Iris pigment epithelial cell (primary cell): ENCODE measurements around the gene MT1A.
"Not testable (repeated sequence)": the region's sequence is repeated elsewhere in the genome, so short reads cannot be mapped to it uniquely, and the experiment has no call there.

ENCODE experiments used
- DNase-seq: peaks from one replicate; pipeline ENCODE4 v3.0.0-alpha.2; 2011; ENCODE audit warnings: low read depth

Gene MT1A

DNA sequence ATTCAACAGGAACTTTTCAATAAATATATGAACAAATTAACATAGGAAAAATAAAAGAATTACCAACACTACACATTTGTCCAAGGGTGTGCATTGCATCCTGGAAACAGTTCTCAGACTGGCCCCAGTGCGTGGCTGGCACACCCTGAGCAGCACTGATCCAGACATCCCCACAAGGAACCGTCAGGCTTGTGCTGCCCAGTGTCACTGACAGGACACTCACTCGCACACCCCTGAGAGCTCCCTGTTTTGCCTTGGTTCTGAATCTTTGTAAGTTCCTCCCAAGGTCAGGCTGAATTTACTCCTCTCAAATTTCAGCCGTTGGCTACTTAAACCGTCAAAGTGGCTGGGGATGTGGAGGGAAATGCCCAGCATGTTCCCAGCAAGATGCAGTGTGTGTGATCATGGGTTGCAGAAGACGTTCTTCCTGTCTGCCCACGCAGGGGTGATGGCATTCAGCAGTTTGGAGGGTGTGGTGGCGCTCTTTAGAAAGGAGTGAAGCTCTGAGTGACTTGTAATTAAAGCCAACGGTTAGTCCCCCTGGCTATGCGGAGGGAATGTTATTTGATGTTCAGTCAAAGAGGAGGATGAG is 28.4 kb upstream of the MT1A start:
- peak; percentile 98 for DNase-seq

DNA sequence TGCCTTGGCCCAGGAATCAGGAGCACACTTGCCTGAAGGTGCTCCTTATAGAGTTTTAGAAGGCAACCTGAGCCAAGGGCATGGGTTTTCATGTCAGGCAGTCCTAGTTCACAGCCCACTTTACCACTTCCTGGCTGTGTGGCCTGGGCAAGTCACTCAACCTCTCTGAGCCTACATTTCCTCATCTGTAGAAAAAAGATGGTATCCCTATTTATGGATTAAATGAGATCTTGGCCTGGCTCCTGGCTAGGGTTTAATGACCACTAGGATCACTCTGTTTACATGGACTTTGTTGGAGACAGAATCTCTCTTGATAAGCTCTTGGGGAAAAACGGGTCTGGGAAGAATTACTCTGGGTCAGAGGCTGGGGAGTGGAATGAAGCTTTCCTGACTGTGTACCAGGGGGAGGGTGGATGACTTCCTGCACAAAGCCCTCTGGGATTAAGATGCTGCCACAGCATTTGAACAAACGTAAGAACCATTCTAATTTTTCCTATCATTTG is 27.8 kb upstream of the MT1A start:
- peak; percentile 70 for DNase-seq

DNA sequence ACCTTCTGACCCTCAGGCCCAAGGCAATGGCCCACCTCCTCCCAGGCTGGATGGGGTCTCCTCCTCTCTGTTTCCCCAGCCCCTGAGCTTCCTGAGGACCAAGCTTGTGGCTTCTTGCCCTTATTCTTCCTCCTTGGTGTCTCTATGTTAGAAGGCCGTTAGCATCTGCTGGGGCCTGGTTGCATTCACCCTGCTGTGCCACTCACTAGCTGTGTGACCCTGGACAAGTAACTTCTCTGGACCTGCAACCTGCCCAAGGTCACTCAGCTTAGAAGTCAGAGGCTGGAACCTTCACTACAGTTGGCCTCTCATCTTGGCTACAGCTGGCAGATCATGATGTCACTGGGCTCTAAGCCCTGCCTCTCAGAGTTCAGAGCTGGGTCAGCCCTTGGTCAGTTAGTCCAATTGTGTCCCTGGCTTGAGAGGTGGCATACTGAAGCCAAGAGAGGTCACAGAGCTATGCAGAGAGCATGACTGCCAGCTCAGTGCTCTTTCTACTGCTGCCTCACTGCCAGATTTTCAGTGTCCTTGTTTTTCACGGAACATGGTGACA is 27.1 kb upstream of the MT1A start:
- peak; percentile 71 for DNase-seq

DNA sequence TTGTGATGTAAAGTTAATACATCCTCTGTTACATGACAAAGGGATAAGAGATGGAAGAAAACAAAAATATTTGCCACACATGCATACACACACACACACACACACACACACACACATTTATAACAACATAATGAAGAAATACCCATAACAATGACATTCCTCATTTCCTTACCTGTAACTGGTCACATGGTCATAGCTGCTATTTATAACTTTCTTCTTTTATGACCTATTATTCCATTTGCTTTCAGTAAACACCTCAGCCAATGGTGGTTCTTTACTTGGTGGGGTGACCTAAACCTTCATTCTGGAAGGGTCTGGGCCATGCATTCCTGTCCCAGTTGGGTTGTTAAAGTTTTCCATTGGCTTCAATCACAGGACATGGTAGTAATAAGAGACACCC is 24.8 kb upstream of the MT1A start:
- no peak for DNase-seq

DNA sequence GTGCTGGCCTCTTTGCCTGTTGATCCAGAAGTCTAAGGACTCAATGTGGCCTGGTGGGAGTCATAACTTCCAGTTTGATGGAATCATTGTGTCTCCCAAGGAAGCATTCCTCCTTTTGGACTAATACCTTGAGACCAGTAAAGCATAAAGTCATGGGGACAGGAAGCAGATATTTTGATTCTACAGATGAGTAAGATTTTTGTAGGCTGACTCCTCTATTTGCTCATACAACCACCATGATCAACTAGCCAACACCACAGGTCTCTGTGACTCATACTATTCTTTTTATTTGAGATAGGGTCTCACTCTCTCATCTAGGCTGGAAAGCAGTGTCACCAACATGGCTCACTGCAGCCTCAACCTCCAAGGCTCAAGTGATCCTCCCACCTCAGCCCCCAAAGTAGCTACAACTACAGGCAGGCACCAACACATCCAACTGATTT is 23.9 kb upstream of the MT1A start:
- DNase-seq = peak; percentile 81

DNA sequence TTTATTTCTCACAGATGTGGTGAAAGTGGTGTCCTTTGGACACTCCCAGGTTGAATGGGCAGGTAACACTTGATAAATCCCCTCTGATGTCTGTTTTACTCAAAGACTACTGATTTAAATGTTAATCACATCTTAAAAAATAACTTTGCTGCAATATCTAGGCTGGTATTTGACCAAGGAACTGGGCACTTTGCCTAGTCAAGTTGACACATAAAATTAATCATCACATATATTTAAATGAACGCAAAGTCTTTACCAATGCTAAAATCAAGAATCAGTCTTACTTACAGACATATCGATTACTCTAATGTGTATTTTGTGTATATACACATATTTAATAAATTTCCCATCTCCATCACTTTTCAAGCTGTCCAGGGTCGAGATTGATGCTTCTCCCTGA is 23.1 kb upstream of the MT1A start:
- peak; percentile 54 for DNase-seq

DNA sequence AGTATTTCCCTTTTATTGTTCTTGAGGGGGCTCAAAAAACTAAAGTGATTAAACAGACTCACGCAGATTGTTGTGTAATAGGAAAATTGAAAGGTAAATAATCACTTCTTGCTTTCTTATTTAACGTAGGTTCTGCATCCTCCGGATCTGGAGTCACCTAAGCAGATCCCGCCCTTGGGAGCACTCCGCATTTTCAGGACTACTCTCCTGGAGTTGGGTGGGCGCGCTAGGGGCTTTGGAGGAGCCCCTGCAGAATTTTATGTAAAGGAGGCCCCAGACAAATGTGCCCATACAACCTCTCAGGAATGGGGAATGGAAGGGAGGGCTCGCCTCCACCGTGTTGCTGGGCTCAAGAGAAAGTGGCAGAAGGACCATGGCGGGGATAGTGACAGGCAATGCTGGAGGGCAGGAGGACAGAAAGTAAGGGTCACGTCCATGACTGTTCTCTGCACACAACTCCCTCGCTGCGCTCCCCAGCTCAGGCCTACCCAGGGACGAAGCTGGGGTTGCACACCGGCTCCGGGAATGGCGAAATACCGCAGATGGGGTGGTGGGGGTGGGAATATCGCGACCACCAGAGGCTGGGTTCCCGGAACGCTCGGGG is 21.8 kb upstream of the MT1A start:
- no peak for DNase-seq

DNA sequence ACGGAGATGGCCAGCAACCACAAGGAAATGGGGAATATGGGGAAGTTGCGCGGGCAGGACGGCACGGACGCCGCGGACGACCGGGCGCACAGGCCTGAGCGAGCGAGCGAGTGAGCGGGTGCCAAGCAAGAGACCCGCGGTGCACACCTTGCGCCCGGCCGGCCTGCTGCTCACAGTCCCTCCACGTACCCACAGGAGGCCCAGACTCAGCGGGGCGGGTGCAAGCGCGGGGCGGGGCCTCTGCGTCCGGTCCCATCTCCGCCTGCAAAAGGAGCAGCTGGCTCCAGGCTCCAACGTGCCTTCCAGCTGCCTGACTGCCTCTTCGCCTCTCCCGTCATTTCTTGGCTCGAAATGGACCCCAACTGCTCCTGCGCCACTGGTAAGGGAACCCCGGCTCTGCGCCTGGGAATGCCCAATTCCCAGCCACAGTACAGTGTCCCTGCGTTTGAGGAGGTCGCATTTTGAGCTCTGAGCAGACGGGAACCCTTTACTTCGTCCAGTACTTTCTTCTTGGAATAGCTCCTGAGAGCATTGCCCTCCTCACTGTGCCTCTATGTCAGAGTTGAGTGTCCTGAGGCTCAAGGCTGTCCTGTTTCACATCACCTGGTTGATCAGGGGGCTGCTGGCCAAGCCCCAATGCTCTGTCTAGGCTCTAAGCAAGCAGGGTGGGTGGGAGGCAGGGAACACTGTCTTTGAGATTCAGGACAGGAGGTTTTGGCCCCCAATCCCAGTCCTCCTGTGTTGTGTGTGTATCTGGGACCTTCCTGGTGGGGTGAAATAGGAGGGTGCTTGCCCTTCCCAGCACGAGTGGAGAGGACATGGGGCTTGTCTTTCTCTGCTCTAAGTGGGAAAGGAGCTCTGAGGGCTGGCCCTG is 21.0 kb upstream of the MT1A start:
- DNase-seq = peak; percentile 82

DNA sequence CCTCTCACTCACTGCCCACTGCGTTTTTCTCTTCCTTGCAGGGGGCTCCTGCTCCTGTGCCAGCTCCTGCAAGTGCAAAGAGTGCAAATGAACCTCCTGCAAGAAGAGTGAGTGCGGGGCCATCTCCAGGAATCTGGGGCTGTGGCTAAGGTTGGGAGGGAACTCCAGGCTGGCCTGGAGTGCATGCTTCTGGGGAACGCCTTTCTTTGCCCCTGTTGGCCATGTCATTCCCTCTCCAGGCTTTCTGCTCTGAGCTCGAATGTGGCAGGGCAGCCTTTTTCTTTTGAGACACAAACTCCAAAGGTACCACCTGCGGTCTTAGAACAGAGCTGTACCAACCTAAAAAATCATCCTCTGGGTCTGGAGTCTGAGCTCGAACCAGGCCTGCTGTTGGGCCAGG is 20.3 kb upstream of the MT1A start:
- no peak for DNase-seq

DNA sequence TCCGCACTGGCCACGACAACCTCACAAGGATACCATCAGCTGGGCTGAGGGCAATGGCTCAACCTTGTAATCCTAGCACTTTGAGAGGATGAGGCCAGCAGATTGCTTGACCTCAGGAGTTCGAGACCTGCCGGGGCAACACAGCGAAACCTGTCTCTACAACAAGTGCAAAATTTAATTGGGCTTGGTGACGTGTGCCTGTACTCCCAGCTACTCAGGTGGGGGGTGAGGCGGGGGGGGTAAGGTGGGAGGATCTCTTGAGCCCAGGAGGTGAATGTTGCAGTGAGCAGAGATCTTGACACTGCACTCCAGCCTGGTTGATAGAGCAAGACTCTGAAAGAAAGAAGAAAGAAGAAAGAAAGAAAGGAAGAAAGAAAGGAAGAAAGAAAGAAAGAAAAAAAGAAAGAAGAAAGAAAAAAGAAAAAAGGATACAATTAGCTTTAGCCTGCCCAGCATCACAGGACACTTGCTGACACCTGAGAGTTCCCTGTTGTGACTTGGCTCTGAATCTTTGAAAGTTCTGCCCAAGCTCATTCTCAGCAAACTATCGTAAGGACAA is 18.0 kb upstream of the MT1A start:
- no peak for DNase-seq

DNA sequence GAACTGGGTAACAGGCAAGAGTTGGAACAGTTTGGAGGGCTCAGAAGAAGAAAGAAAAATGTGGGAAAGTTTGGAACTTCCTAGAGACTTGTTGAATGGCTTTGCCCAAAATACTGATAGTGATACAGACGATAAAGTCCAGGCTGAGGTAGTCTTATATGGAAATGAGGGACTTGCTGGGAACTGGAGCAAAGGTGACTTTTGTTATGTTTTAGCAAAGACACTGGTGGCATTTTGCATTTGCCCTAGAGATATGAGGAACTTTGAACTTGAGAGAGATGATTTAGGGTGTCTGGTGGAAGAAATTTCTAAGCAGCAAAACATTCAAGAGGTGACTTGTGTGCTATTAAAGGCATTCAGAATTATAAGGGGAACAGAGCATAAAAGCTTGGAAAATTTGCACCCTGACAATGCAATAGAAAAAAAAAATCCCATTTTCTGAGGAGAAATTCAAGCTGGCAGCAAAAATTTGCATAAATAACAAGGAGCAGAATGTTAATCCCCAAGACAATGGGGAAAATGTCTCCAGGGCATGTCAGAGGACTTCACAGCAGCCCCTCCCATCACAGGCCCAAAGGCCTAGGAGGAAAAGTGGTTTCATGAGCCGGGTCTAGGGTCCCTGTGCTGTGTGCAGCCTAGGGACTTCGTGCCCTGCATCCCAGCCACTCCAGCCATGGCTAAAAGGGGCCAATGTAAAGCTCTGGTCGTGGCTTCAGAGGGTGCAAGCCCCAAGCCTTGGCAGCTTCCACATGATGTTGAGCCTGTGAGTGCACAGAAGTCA is 16.6 kb upstream of the MT1A start:
- not testable (repeated sequence) for DNase-seq

DNA sequence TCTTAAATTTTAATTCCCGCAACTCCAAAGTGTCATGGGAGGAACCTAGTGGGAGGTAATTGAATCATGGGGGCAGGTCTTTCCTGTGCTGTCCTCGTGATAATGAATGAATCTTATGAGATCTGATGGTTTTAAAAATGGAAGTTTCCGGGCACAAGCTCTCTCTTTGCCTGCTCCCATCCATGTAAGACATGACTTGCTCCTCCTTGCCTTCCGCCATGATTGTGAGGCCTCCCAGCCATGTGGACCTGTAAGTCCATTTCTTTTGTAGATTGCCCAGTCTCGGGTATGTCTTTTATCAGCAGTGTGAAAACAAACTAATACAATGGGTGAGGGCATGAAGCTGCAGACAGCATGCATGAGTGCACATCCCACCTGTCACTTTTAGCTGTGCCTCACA is 15.3 kb upstream of the MT1A start:
- DNase-seq = not testable (repeated sequence)

DNA sequence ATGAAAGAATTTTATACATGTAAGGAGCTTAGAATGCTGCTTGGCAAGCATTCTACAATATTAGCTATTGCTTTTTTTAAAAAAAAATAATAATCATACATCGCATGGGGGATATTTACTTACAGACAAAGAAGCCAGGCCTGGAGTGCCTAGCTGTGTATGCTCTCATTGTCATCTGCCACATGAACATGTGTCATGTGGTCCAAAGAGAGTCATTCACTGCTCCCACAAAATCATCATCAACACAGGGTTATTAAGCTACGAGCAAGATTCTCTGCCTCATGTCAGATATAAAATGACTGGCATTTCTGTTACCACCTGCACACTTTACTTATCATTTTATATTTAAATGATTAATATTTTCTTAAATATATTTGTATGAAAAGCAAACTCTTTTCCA is 14.8 kb upstream of the MT1A start:
- no peak for DNase-seq

DNA sequence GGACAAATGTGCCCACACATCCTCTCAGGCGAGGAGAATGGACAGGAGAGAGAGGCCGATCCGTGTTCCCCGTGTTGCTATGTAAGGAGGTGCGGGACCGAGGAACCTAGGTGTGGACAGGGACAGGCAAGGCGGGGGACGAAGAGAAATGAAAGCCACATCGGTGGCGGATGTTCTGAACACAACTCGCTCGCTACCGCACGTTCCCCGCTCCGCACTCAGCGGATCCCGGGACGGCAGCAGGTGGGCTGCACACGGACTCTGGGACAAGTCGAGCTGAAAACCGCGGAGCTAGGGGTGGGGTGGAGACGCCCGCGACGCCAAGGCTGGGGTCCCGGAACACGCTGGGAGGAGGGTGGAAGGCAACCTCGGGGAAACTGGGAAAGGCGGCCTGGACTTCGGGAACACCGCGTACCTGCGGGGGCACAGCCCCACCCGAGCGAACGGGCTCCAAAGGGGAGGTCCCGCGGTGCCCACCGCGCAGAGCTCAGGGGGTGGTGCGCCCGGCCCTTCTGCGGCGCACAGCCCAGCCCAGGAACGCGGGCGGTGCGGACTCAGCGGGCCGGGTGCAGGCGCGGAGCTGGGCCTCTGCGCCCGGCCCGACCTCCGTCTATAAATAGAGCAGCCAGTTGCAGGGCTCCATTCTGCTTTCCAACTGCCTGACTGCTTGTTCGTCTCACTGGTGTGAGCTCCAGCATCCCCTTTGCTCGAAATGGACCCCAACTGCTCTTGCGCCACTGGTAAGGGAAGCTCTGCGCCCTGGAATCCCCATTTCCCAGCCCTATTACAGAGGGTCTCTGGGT is 13.1 kb upstream of the MT1A start, which contains the start of gene MT1E:
MT1E (plus strand) TSS at position 642 of the 803 bp plus-strand sequence; CDS start at position 713, 71 bp downstream.
- peak; percentile 85 for DNase-seq

DNA sequence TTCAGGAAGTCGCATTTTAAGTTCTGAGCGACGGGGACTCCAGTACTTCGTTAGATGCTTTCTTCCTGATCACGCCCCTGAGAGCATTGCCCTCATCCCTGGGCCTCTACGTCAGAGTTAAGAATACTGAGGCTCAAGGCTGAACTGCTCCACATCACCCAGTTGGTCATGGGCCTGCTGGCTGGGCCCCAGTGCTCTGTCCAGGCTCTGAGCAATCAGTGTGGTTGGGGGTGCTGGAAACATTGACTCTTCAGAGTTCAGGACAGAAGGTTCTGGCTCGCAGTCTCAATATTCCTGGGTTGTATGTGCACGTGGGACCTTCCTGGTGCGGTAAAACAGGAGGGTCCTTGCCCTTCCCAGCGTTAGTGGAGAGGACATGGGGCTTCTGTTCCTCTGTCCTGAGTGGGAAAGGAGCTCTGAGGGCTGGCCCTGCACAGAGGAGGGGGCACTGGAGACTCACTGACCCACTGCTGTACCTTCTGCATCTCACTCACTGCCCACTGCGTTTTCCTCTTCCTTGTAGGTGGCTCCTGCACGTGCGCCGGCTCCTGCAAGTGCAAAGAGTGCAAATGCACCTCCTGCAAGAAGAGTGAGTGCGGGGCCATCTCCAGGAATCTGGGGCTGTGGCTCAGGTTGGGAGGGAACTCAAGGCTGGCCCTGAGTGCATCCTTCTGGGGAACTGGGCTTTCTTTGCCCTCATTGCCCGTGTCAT is 12.4 kb upstream of the MT1A start:
- peak; percentile 92 for DNase-seq

DNA sequence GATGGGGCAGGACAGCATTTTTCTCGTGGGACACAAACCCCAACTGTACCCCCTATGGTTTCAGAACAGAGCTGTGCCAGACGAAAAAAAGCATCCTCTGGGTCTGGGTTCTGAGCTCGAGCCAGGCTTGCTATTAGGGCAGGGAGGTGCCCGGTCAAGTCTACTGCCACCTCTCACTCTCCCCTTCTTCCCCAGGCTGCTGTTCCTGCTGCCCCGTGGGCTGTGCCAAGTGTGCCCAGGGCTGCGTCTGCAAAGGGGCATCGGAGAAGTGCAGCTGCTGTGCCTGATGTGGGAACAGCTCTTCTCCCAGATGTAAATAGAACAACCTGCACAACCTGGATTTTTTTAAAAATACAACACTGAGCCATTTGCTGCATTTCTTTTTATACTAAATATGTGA is 11.8 kb upstream of the MT1A start:
- DNase-seq = no peak

DNA sequence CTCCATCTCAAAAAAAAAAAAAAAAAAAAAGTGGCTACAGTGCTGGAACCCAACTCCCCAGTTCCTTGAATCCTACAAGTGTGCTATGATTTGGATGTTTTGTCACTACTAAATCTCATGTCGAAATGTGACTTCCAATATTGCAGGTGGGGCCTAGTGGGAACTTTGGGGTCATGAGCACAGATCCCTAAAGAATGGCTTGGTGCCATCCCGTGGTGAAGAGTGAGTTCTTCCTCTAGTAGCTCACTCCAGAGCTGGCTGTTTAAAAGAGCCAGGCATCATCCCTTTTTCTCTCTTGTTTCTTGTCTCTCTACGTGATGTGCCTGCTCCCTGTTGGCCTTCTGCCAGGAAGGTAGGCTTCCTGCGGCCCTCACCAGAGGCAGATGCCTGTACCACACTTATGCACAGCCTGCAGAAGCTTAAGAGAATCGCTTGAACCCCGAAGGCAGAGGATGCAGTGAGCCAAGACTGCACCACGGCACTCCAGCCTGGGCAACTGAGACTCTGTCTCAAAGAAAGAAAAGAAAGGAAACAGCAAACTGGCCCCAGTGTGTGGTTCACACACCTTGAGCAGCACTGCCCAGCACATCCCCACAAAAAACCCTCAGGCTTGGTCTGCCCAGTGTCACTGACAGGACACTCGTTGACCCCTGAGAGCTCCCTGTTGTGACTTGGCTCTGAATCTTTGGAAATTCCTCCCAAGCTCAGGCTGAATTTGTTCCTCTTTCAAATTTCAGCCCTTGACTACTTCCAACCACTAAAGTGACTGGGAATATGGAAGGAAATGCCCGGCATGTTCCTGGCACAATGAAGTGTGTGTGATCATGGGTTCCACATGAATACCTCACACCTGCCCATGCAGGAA is 9.7 kb upstream of the MT1A start:
- no peak for DNase-seq

DNA sequence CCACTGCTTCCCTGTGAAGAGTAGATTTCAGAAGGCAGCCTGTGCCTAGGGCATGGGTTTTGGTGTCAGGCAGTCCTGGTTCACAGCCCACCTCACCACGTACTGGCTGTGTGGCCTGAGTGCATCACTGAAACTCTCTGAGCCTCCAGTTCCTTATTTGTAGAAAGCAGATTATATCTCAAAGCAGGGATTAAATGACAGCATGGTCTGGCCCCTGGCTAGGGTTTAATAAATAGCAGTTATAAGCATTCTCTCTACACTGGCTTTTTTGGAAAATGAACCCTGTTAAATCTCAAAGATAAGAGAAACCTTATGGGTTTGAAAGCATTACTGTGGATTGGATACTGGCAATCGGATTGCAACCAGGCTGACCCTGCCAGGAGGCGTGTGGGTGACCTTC is 8.9 kb upstream of the MT1A start:
- no peak for DNase-seq

DNA sequence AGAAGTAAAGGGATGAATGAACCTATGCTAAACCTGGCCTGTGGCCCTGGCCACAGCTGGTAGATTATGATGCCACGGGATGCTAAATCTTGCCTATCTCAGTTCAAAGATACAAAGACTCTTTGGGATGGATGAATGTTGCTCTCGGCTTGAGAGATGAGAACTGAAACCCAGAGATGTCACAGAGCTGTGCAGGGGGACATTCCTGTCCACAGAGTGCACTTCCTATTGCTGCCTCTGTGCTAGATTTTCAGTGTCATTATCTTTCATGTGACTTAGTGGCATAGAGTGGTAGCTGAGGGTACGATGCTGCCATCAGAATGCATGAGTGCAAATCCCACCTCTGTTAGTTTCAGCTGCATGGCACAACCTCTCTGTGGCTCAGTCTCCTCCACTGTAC is 8.3 kb upstream of the MT1A start:
- no peak for DNase-seq
